VCaP (cell line): ENCODE data around the gene SSU72.

ENCODE experiments used
- H3K27ac ChIP-seq: fragments of 450-650 bp; 2 replicates; pipeline ENCODE4 v1.5.1; 2017
- CTCF ChIP-seq: fragments of 450-650 bp; conservative IDR thresholded peaks from 2 replicates; pipeline ENCODE4 v1.5.1; 2017; ENCODE audit warnings: mild to moderate bottlenecking, moderate library complexity

SSU72 gene

GRCh38 chr1:1602304-1602967, 27.8 kb upstream of the SSU72 start:
- no peak for TF ChIP-seq CTCF
- H3K27ac ChIP-seq, result no peak overlapping the region

- H3K27ac ChIP-seq, result no peak overlapping the region
- TF ChIP-seq CTCF, result no peak
These were observed 27.1 kb upstream of the SSU72 start for GRCh38 chr1:1601564-1602303.

- H3K27ac ChIP-seq, result peak overlapping the region; percentile 59; the same call in 1 of the 2 replicates
- no peak for TF ChIP-seq CTCF
These were observed 26.3 kb upstream of the SSU72 start for GRCh38 chr1:1600861-1601563.

- H3K27ac ChIP-seq, result peak within 1 kb of the TSS; percentile 59
These were observed 25.5 kb upstream of the SSU72 start, which contains the start of gene FNDC10 for GRCh38 chr1:1599935-1600860. TSS of gene FNDC10 (minus strand) at chr1:1600135. CDS start at chr1:1600015, 120 bp downstream.

GRCh38 chr1:1599030-1599934, 24.6 kb upstream of the SSU72 start:
- H3K27ac ChIP-seq, result peak overlapping the region; percentile 59
- TF ChIP-seq CTCF, result peak; percentile 15; the same call in 1 of the 2 replicates

More at GRCh38 chr1:1599935-1600860, 25.5 kb upstream of the SSU72 start, which contains the start of gene FNDC10:
- TF ChIP-seq CTCF, result no peak

GRCh38 chr1:1598720-1599029, 24.0 kb upstream of the SSU72 start:
- H3K27ac ChIP-seq, result no peak overlapping the region
- TF ChIP-seq CTCF, result no peak
